ENCODE measurements around the gene PGBD5.

The PGBD5 gene

DNA sequence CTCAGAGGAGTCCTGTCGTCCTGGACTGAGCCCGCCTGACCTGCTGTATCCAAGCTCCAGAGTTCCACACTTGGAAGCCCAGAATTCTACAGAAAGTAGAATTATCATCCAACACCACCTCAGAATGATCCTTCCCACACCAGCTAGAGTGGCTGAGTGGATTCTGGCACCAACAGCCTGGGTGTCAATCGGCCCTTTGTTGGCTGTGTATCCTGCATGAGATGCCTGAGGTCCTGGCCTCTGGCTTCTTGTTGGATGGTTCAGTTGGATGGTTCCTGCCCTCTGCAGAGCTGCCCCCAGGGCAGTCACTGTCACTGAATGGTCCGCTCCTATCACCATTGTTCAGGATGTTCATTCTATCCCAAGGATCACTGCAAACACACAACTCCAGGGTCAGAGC lies 49.8 kb downstream of the PGBD5 start:
- DNase-seq (ENCODE audit: low read depth): no peak

GRCh38 chr1:230375780-230376179 lies 50.4 kb downstream of the PGBD5 start:
- no peak for DNase-seq (ENCODE audit: low read depth)

GRCh38 chr1:230375147-230375546 lies 51.0 kb downstream of the PGBD5 start:
- DNase-seq (ENCODE audit: low read depth): no peak

DNA sequence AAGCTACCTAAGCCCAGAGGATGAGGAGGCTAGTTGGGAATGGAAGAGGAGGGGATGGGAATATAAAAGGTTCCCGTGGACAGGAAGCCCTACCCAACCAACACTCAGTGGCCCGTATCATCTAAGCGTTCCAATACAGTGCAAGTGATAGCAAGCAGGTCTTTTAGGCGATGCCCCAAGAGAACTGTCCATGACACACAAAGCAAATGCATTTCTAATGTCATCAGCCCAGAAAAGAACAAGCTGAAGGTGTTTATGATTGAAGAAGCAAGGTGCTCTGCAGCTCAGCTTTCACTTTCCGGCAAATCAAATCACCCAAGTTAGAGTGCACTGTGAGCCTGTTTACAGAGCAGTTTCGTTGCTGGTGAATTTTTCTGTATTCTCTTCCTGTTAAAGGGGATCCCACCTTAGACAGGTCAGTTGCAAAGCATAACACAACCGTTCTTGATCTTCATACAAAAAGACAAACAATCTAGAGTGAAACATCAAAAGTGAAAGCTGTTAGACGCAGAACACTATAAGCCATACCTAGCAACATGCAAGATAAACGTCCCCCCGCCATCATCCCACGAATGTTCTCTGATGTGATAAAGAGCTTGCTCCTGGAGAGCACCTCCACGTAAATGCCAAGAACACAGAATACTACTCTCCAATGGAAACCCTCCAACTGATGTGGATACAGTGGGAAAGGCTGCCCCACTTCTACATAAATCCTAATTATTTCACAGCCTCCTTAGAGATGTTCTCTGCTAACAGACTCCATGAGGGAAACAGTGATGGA lies 54.0 kb downstream of the PGBD5 start:
- DNase-seq (ENCODE audit: low read depth): no peak

GRCh38 chr1:230370109-230370508 lies 56.0 kb downstream of the PGBD5 start:
- DNase-seq (ENCODE audit: low read depth): no peak

GRCh38 chr1:230368871-230369270 lies 57.3 kb downstream of the PGBD5 start:
- DNase-seq (ENCODE audit: low read depth): no peak

- no peak for DNase-seq (ENCODE audit: low read depth)
Observed at GRCh38 chr1:230368363-230368762, 57.8 kb downstream of the PGBD5 start.

- DNase-seq (ENCODE audit: low read depth): no peak
Observed at GRCh38 chr1:230366504-230366915, 59.6 kb downstream of the PGBD5 start.

DNA sequence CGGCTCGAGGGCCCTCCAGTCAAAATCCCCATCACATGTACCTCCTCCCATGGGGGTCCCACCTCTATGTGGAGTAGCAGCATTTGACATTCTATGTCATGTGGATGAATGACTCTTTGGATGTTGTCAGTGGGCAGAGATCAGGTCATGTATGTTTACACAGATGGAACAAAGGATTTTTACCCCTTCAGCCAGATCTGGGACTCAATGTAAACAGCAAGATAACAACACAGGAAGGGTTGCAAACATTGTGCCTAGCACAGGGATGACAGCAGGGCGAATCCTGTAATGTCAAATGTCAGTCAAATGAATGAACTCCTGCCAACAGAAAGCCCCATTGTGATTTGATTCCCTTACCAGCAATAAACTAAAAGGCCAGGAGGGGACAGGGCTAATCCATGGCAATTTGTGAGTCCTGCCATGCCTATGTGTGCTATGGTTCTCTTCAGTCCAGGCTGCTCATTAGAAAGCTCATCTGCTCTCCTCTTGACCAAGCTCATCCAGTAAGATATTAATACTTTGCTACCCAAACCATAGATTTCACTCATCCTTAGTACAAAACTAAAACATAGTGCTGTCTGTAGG lies 60.3 kb downstream of the PGBD5 start:
- DNase-seq (ENCODE audit: low read depth): no peak

DNA sequence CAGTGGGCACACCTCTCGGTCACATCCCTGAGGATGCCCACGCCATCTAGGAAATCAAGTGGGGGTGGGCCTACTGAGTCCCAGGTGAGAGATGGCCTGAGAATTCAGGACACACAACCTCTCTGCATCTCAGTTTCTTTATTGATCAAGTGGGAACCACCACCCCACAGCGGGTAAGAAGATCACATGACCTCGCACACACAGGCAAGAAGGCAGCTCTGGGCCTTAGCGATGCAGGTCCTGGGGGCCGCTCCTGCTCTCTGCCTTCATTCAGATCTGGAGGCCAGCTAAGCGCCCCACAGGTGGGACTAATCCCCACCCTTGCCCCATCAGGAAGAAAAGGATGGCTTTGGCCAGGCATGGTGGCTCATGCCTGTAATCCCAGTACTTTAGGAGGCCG lies 63.2 kb downstream of the PGBD5 start:
- DNase-seq (ENCODE audit: low read depth): no peak

DNA sequence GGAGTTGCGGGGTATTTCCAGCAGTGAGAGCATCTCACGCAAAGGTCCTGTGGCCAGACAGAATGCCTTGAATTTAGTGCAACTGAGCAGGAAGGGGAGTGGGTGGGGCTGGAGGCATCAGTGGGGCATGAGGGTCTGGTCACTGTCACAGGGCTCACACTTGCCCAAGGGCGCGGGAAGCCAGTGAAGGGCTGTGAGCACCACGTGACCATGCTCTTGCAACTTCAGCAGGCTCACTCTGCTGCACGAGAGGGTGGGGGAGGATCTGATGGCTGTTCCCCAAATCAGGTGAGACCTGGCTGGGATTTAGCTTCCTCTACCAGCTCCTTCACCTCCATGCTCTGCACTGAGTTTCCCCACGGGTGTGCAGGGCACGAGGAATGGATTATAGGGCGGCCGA lies 64.2 kb downstream of the PGBD5 start:
- no peak for DNase-seq (ENCODE audit: low read depth)

- DNase-seq (ENCODE audit: low read depth): no peak
Observed at GRCh38 chr1:230359992-230360668, 66.0 kb downstream of the PGBD5 start.

DNA sequence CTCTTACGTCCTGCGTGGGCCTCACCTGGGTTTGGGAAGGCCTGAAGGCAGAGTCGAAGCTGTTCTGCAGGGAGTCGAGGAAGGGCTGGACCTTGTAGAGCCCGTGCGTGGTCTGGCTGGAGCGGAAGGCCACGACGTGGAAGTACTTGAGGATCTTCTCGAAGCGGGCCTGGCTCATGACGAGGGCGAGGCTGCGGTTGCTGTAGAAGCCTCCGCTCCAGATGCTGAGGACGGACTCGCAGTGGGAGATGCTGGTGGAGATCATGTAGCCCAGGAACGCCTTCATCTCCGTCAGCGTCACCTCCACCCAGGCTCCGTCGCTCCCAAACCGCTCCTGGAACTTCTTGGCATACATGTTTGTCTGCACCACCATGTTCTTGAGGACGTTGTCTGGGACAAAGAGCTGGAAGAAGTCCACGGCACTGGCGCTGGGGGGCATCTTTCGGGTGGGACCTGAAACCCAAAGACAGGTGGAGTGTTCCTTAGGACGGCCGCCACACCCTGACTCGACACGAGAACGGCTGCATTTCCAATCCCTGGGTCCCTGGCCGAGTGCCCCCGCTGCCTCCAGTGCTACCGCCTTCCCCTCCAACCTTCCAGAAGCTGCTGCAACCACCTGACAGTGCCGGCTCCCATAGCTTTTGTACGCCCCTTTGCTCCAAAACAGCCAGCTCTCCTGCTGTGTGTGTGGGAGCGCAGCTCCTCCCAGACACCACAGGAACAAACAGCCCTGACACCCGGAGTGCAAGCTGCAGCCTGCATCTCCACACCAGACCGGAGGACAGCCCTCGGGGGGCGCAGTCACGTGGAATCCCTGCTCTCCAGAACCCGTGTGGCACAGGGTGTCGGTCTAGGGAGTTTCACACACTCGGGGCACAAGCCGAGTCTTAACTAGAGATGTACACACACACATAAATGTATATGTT lies 69.0 kb downstream of the PGBD5 start:
- DNase-seq (ENCODE audit: low read depth): no peak

DNA sequence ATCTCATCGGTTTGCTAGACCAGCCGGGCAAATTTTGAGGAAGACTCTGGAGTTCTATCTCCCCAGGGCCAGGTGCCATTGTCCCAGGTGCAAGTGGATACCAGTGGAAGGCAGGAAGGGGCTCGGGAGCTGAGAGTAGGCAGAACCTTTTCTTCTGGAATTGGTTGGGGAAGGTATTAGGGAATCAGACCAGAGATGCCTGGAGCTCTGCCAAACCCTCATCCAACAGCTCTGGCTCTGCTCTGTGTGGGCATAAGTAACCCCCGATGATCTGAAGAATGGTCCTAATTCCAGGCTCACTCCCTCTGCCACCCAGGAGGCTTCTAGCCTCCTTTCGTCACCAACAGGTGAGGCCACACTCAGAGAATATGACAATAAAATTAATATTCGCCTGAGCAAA lies 69.9 kb downstream of the PGBD5 start:
- no peak for DNase-seq (ENCODE audit: low read depth)

GRCh38 chr1:230355594-230355993 lies 70.5 kb downstream of the PGBD5 start:
- no peak for DNase-seq (ENCODE audit: low read depth)

DNA sequence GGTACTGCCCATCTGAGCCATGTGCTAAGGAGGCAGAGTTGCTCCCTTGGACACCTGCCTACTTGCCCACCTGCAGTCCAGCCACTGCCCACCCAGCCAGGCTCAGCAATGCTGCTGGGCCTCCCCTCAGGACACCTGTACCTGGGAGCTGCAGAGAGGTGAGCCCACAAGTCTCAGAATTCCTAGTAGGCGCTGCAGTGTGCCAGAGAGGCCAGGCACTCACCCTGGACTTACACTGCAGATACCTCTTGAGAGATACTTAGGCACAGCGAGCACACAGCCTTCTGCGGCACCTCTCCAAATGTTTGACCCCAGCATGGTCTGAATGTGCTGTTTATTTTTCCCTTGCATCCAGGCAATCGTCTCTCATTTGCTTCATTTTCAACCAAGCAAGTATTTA lies 71.0 kb downstream of the PGBD5 start:
- DNase-seq (ENCODE audit: low read depth): no peak

- no peak for DNase-seq (ENCODE audit: low read depth)
Observed at GRCh38 chr1:230354005-230354404, 72.1 kb downstream of the PGBD5 start.

- DNase-seq (ENCODE audit: low read depth): no peak
Observed at GRCh38 chr1:230352537-230352936, 73.6 kb downstream of the PGBD5 start.

- no peak for DNase-seq (ENCODE audit: low read depth)
Observed at GRCh38 chr1:230351983-230352382, 74.1 kb downstream of the PGBD5 start.

GRCh38 chr1:230351514-230351913 lies 74.6 kb downstream of the PGBD5 start:
- DNase-seq (ENCODE audit: low read depth): no peak

- no peak for DNase-seq (ENCODE audit: low read depth)
Observed at GRCh38 chr1:230350208-230350921, 75.8 kb downstream of the PGBD5 start.

GRCh38 chr1:230349020-230349393 lies 77.1 kb downstream of the PGBD5 start:
- no peak for DNase-seq (ENCODE audit: low read depth)
